ENCODE results near the gene VAV1. TPM values are rescaled to one million over a fixed set of nuclear protein-coding genes. Genes with fewer than 3 reads are reported as not detected.
A peak's percentile ranks its signal among the peaks of the same experiment; 100 is the strongest.

Gene VAV1
- total and polyA plus RNA-seq, 9 of the 15 experiments (the other 6 are each of a cell fraction or from before 2014, with no cell fraction given): 0.46 to 20.1 (median 11.1) TPM

DNA sequence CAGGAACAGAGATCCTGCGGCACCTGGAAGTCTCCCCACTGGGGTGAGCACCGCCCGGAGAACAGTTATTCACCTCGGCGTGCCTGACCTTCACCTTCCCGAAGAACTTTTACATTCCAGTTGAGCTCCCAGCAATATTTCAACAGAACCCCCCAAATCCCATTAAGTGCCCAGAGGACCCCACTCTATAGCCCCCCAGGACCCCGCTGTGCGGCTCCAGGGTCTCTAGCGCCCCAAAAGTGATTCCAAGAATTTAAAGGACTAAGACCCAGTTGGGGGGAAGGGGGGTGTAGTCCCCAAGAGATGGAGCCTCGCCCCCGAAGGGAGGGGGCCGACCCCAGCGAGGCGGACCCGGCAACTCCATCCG, 35.6 kb upstream of the VAV1 start (continued):
- TF ChIP-seq RBM39 (optimal IDR thresholded peaks at IDR 0.05; ENCODE audit: low read depth, low read length) (no peak), SMAD2 (IDR thresholded peaks at IDR 0.05; ENCODE audit: low read depth, low read length) (no peak), MCM2 (IDR thresholded peaks at IDR 0.05; ENCODE audit: low read depth) (peak; percentile 62; the same call in 1 of the 2 replicates), NR4A1 (CRISPR knock-in tag; IDR thresholded peaks at IDR 0.05) (no peak), NR4A1 (tag; IDR thresholded peaks at IDR 0.05) (no peak), NR2C1 (IDR thresholded peaks at IDR 0.05) (no peak), NR2C1 (tag; IDR thresholded peaks at IDR 0.05) (peak; percentile 71; the same call in 1 of the 2 replicates), PHF20 (IDR thresholded peaks at IDR 0.05; ENCODE audit: partially characterized antibody) (no peak), ZNF316 (IDR thresholded peaks at IDR 0.05) (no peak), CSDE1 (IDR thresholded peaks at IDR 0.05) (no peak), MTF1 (CRISPR knock-in tag; IDR thresholded peaks at IDR 0.05; ENCODE audit: borderline replicate concordance) (no peak), STAT5B (CRISPR knock-in tag; IDR thresholded peaks at IDR 0.05) (no peak), HDAC1 (IDR thresholded peaks at IDR 0.05) (no peak), SMARCB1 (IDR thresholded peaks at IDR 0.05; ENCODE audit: insufficient read length, low read depth) (no peak), NONO (IDR thresholded peaks at IDR 0.05; ENCODE audit: low read depth in 2 of 2, low read length in 1 of 2) (no peak), ZNF507 (tag; conservative IDR thresholded peaks at IDR 0.05) (no peak), ZNF143 (CRISPR knock-in tag; IDR thresholded peaks at IDR 0.05) (no peak), HDGF (IDR thresholded peaks at IDR 0.05) (no peak), YBX1 (IDR thresholded peaks at IDR 0.05) (no peak), PHF21A (IDR thresholded peaks at IDR 0.05; ENCODE audit: borderline replicate concordance, low read depth) (no peak), ZNF436 (CRISPR knock-in tag; IDR thresholded peaks at IDR 0.05) (no peak), TRIM28 (IDR thresholded peaks at IDR 0.05) (no peak), GABPB1 (CRISPR knock-in tag; IDR thresholded peaks at IDR 0.05) (no peak; the same call in 1 of the 2 replicates), ZNF184 (CRISPR knock-in tag; IDR thresholded peaks at IDR 0.05) (no peak), HLTF (IDR thresholded peaks at IDR 0.05) (no peak), PTBP1 (IDR thresholded peaks at IDR 0.05; ENCODE audit: low read depth, low read length) (no peak), NCOA4 (IDR thresholded peaks at IDR 0.05; ENCODE audit: partially characterized antibody) (no peak)
- TF ChIP-seq, protein P1, sequence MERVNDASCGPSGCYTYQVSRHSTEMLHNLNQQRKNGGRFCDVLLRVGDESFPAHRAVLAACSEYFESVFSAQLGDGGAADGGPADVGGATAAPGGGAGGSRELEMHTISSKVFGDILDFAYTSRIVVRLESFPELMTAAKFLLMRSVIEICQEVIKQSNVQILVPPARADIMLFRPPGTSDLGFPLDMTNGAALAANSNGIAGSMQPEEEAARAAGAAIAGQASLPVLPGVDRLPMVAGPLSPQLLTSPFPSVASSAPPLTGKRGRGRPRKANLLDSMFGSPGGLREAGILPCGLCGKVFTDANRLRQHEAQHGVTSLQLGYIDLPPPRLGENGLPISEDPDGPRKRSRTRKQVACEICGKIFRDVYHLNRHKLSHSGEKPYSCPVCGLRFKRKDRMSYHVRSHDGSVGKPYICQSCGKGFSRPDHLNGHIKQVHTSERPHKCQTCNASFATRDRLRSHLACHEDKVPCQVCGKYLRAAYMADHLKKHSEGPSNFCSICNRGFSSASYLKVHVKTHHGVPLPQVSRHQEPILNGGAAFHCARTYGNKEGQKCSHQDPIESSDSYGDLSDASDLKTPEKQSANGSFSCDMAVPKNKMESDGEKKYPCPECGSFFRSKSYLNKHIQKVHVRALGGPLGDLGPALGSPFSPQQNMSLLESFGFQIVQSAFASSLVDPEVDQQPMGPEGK (CRISPR knock-in tag; IDR thresholded peaks at IDR 0.05; ENCODE audit: borderline replicate concordance): no peak
- TF ChIP-seq, protein P2, sequence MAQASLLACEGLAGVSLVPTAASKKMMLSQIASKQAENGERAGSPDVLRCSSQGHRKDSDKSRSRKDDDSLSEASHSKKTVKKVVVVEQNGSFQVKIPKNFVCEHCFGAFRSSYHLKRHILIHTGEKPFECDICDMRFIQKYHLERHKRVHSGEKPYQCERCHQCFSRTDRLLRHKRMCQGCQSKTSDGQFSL (CRISPR knock-in tag; IDR thresholded peaks at IDR 0.05): peak; percentile 74; the same call in 1 of the 2 replicates
- TF ChIP-seq, protein P2 (tag; IDR thresholded peaks at IDR 0.05): peak in 1 of 2 experiments; percentile 65; a peak in 1 of 4 replicates
- TF ChIP-seq, protein P3, sequence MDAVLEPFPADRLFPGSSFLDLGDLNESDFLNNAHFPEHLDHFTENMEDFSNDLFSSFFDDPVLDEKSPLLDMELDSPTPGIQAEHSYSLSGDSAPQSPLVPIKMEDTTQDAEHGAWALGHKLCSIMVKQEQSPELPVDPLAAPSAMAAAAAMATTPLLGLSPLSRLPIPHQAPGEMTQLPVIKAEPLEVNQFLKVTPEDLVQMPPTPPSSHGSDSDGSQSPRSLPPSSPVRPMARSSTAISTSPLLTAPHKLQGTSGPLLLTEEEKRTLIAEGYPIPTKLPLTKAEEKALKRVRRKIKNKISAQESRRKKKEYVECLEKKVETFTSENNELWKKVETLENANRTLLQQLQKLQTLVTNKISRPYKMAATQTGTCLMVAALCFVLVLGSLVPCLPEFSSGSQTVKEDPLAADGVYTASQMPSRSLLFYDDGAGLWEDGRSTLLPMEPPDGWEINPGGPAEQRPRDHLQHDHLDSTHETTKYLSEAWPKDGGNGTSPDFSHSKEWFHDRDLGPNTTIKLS (IDR thresholded peaks at IDR 0.05; ENCODE audit: borderline replicate concordance, low read depth): no peak

Data from K562 (cell line).